Measurements from ENCODE around the gene CLDN9.

GRCh38 chr16:3030222-3031212, 17.8 kb downstream of the CLDN9 start:
- TF ChIP-seq, protein P1, sequence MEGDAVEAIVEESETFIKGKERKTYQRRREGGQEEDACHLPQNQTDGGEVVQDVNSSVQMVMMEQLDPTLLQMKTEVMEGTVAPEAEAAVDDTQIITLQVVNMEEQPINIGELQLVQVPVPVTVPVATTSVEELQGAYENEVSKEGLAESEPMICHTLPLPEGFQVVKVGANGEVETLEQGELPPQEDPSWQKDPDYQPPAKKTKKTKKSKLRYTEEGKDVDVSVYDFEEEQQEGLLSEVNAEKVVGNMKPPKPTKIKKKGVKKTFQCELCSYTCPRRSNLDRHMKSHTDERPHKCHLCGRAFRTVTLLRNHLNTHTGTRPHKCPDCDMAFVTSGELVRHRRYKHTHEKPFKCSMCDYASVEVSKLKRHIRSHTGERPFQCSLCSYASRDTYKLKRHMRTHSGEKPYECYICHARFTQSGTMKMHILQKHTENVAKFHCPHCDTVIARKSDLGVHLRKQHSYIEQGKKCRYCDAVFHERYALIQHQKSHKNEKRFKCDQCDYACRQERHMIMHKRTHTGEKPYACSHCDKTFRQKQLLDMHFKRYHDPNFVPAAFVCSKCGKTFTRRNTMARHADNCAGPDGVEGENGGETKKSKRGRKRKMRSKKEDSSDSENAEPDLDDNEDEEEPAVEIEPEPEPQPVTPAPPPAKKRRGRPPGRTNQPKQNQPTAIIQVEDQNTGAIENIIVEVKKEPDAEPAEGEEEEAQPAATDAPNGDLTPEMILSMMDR (IDR thresholded peaks at IDR 0.05): no peak
- TF ChIP-seq POLR2A (IDR thresholded peaks at IDR 0.05): no peak
